ENCODE data around the gene DES. TPM values are rescaled to one million over a fixed set of nuclear protein-coding genes. Genes with fewer than 3 reads are reported as not detected.

Gene DES
- over 10,000 TPM; 12,653 to 14,820 (median 13,821) TPM for total RNA-seq
- over 10,000 TPM in 2 of 3 donors, 1,000 to 10,000 TPM in 1; 8,143 to 13,925 (median 13,727) TPM for polyA plus RNA-seq
- long read RNA-seq, donor 1, transcript DES-203 (2 exons, 462 nt) = minor isoform, 31 of 24,872 reads
- long read RNA-seq, donor 1, transcript DES-201 (9 exons, 2,248 nt) = major isoform, 23,219 of 24,872 reads
- long read RNA-seq, donor 1, partial matches to known transcripts = 935 of 24,872 reads
- long read RNA-seq, donor 1, other reads (novel, unspliced or antisense) = 687 of 24,872 reads
- long read RNA-seq, donor 2, transcript DES-203 (2 exons, 462 nt) = minor isoform, 50 of 43,087 reads
- long read RNA-seq, donor 2, transcript DES-201 (9 exons, 2,248 nt) = major isoform, 39,981 of 43,087 reads
- long read RNA-seq, donor 2, partial matches to known transcripts = 2,184 of 43,087 reads
- long read RNA-seq, donor 2, other reads (novel, unspliced or antisense) = 871 of 43,087 reads

DNA sequence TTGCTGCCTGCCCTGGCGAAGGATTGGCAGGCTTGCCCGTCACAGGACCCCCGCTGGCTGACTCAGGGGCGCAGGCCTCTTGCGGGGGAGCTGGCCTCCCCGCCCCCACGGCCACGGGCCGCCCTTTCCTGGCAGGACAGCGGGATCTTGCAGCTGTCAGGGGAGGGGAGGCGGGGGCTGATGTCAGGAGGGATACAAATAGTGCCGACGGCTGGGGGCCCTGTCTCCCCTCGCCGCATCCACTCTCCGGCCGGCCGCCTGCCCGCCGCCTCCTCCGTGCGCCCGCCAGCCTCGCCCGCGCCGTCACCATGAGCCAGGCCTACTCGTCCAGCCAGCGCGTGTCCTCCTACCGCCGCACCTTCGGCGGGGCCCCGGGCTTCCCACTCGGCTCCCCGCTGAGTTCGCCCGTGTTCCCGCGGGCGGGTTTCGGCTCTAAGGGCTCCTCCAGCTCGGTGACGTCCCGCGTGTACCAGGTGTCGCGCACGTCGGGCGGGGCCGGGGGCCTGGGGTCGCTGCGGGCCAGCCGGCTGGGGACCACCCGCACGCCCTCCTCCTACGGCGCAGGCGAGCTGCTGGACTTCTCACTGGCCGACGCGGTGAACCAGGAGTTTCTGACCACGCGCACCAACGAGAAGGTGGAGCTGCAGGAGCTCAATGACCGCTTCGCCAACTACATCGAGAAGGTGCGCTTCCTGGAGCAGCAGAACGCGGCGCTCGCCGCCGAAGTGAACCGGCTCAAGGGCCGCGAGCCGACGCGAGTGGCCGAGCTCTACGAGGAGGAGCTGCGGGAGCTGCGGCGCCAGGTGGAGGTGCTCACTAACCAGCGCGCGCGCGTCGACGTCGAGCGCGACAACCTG, at the start of gene DES:
DES (plus strand) TSS at position 223 of the 857 bp plus-strand sequence; CDS start at position 309, 86 bp downstream.
- H3K27ac ChIP-seq = peak within 1 kb of the TSS; percentile 99

DNA sequence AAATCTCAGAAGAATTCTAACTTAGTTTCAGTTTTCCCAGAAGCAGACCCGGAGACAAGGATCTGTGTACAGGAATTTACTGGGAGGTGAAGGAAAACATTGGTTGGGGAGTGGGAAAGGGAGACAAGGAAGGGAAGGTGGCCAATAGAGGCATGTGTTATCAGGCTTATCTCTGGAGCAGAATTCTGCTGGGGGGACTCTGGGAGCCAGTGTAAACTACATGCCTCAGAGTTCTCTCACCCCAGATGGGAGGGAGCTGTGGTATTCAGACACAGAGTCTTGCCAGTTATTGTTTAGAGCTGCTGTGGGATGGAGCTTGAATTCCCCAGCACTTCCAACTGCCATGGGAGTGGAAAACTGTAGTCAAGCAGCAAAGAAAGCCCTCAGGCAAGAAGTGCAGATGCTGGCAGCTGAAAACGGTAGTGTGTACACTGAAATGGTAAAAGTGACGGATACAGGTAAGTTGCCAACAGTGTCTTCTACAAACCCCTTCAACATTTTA, 49.4 kb upstream of the DES start:
- ATAC-seq = peak in 3 of 4 donors; percentile 15 to 55 (median 27)
- WGBS, 3 donors = 36 to 43% (median 37%) methylated on average over 3 of the region's 3 CpGs
- intact Hi-C loops (cut with DNase I) = loop anchor here in 1 of 2 donors (10.0 kb wide), 1 partner anchor 194 kb away; the partner anchor contains the start of genes CNPPD1, RETREG2 and SLC23A3
- DNase-seq = no peak
- H3K36me3 ChIP-seq (ENCODE audit: insufficient read depth in 1 of 2, low read depth in 1 of 2) = peaks cover 0 to 10% of the 10 kb centered on the region in 2 donors
- no peak overlapping the region for H3K4me3 ChIP-seq
- no peaks in the 10 kb centered on the region for H3K27me3 ChIP-seq (ENCODE audit: insufficient read depth in 3 of 3, low read length in 2 of 3)
- TF ChIP-seq, protein P1, sequence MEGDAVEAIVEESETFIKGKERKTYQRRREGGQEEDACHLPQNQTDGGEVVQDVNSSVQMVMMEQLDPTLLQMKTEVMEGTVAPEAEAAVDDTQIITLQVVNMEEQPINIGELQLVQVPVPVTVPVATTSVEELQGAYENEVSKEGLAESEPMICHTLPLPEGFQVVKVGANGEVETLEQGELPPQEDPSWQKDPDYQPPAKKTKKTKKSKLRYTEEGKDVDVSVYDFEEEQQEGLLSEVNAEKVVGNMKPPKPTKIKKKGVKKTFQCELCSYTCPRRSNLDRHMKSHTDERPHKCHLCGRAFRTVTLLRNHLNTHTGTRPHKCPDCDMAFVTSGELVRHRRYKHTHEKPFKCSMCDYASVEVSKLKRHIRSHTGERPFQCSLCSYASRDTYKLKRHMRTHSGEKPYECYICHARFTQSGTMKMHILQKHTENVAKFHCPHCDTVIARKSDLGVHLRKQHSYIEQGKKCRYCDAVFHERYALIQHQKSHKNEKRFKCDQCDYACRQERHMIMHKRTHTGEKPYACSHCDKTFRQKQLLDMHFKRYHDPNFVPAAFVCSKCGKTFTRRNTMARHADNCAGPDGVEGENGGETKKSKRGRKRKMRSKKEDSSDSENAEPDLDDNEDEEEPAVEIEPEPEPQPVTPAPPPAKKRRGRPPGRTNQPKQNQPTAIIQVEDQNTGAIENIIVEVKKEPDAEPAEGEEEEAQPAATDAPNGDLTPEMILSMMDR (IDR thresholded peaks at IDR 0.05) = no peak
- no peak overlapping the region for H3K27ac ChIP-seq
- H3K9me3 ChIP-seq = no peaks in the 10 kb centered on the region
- H3K4me1 ChIP-seq = no peaks in the 10 kb centered on the region

More for the DNA sequence above, at the start of gene DES:
- DNase-seq = peak; percentile 84 to 95
- intact Hi-C loops (cut with DNase I) = loop anchor here in 1 of 2 donors (2.0 kb wide), 1 partner anchor 14 kb away; no protein-coding TSS in a partner anchor
- no peaks in the 10 kb centered on the region for H3K9me3 ChIP-seq
- WGBS, 3 donors = 3 to 4% (median 3%) methylated on average over 73 to 98 of the region's 98 CpGs
- H3K36me3 ChIP-seq (ENCODE audit: insufficient read depth in 1 of 2, low read depth in 1 of 2) = peaks cover 0 to 44% of the 10 kb centered on the region in 2 donors
- ATAC-seq = peak; percentile 74 to 76 (median 75)
- peaks cover 31% of the 10 kb centered on the region for H3K4me1 ChIP-seq
- TF ChIP-seq, protein P1 (IDR thresholded peaks at IDR 0.05) = no peak
- H3K27me3 ChIP-seq (ENCODE audit: insufficient read depth in 3 of 3, low read length in 2 of 3) = no peaks in the 10 kb centered on the region
- H3K4me3 ChIP-seq = peak within 1 kb of the TSS; percentile 93

GRCh38 chr2:219369447-219369861, 48.7 kb upstream of the DES start:
- Histone ChIP-seq H3K27ac (no peak overlapping the region), H3K4me3 (no peak overlapping the region), H3K36me3 (ENCODE audit: insufficient read depth in 1 of 2, low read depth in 1 of 2) (peaks cover 3 to 17% of the 10 kb centered on the region in 2 donors), H3K4me1 (no peaks in the 10 kb centered on the region), H3K9me3 (no peaks in the 10 kb centered on the region), H3K27me3 (ENCODE audit: insufficient read depth in 3 of 3, low read length in 2 of 3) (no peaks in the 10 kb centered on the region)
- TF ChIP-seq, protein P1 (IDR thresholded peaks at IDR 0.05) = no peak
- 11 to 41% (median 18%) methylated on average over 2 of the region's 2 CpGs for WGBS, 3 donors
- intact Hi-C loops (cut with DNase I) = loop anchor here in 1 of 2 donors (10.0 kb wide), 1 partner anchor 195 kb away; the partner anchor contains the start of genes CNPPD1, RETREG2 and SLC23A3
- peak; percentile 25 to 73 (median 58) for ATAC-seq
- peak; percentile 47 to 78 for DNase-seq

GRCh38 chr2:219378163-219378851, 39.9 kb upstream of the DES start:
- TF ChIP-seq, protein P1 (IDR thresholded peaks at IDR 0.05) = no peak

More at GRCh38 chr2:219378163-219378851, 39.9 kb upstream of the DES start:
- Histone ChIP-seq H3K36me3 (ENCODE audit: insufficient read depth in 1 of 2, low read depth in 1 of 2) (peaks cover 13 to 88% of the 10 kb centered on the region in 2 donors), H3K4me3 (no peak overlapping the region), H3K9me3 (no peaks in the 10 kb centered on the region), H3K27ac (peak overlapping the region; percentile 74), H3K27me3 (ENCODE audit: insufficient read depth in 3 of 3, low read length in 2 of 3) (no peaks in the 10 kb centered on the region), H3K4me1 (peaks cover 4% of the 10 kb centered on the region)
- ATAC-seq = peak; percentile 78 to 91 (median 88)
- no peak for DNase-seq
- intact Hi-C loops (cut with DNase I) = no loop called here
- 65 to 83% (median 71%) methylated on average over 13 of the region's 13 CpGs for WGBS, 3 donors
